Breast epithelium (tissue), 3 donors: Measurements from ENCODE around the gene TGFBRAP1.

Experiments used
- CTCF ChIP-seq, 3 donors: fragments of 450-650 bp; IDR thresholded peaks; one replicate each; pipeline ENCODE4 v1.5.1; 2016 to 2017; ENCODE audit warnings: antibody characterized with exemption in 3 of 3, mild to moderate bottlenecking in 3 of 3, moderate library complexity in 3 of 3
- POLR2A ChIP-seq: fragments of 450-650 bp; IDR thresholded peaks from one replicate; pipeline ENCODE4 v1.6.1; 2016; ENCODE audit warnings: antibody characterized with exemption, mild to moderate bottlenecking, moderate library complexity

DNA sequence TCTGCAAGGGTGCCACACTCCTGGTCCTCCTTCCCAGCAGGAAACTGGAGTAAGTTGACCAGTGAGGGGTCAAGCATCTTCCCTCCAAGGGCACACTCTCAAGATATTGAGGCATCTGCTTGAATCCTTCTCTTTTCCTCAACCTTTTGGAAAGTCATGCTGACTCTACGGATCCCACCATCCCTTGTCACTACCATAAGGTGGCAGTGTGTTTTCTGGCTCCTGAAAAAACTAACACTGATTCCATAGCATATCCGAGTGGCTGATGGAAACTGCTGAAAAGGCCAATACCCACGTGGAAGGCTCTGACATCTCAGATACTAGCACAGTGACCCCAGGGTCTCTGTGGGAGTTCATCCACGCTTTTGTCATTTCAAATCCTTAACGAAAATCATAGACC is 50.9 kb downstream of the TGFBRAP1 start:
- no peak for TF ChIP-seq CTCF (IDR thresholded peaks at IDR 0.05)
- TF ChIP-seq POLR2A: no peak
